Panc1 (cell line): ENCODE measurements around the gene LRRC8B. TPM values are rescaled to one million over a fixed set of nuclear protein-coding genes. Genes with fewer than 3 reads are reported as not detected.

ENCODE experiments used
- ATAC-seq: fragments of 200-7000 bp; cut with Tn5 transposase; 2 replicates; pipeline ENCODE4 v1.9.1; 2020; ENCODE audit warnings: mild to moderate bottlenecking, moderate library complexity
- BruUV-seq: library from RNA; stranded (reverse); fragments of 400-500 nt; replicated peaks from 2 replicates; lab custom pipeline; 2021; lab: Mats Ljungman, UMichigan
- CTCF ChIA-PET: fragments of 300-600 bp; sonication (Branson Sonifier 250); formaldehyde crosslinking; loops from one replicate; lab custom pipeline; 2022; ENCODE audit warnings: antibody characterized with exemption; lab: Charles Lee
- POLR2A ChIA-PET: fragments of 300-600 bp; sonication (Branson Sonifier 250); formaldehyde crosslinking; loops from one replicate; lab custom pipeline; 2022; ENCODE audit warnings: antibody characterized with exemption; lab: Charles Lee
- DNase-seq: peaks from one replicate; pipeline ENCODE4 v3.0.0-alpha.2; 2010; ENCODE audit warnings: low read depth, low spot score
- H3K27ac ChIP-seq: 2 replicates; pipeline ENCODE4 v1.5.1; 2011; ENCODE audit warnings: mild to moderate bottlenecking, low read length, inconsistent platforms
- H3K27me3 ChIP-seq: fragments of 200-500 bp; sonication (Bioruptor generic); 2 replicates; pipeline ENCODE4 v1.6.0; 2014; ENCODE audit warnings: low read length, inconsistent platforms; ENCODE audit not compliant: control insufficient read depth, insufficient read depth
- H3K36me3 ChIP-seq: fragments of 200-500 bp; sonication (Bioruptor generic); 2 replicates; pipeline ENCODE4 v1.5.1; 2014; ENCODE audit warnings: inconsistent platforms, mild to moderate bottlenecking, low read length, moderate library complexity; ENCODE audit not compliant: control insufficient read depth, insufficient read depth
- H3K4me1 ChIP-seq: 2 replicates; pipeline ENCODE4 v1.5.1; 2011; ENCODE audit warnings: inconsistent platforms, mild to moderate bottlenecking, low read length, moderate library complexity; ENCODE audit not compliant: control insufficient read depth, insufficient read depth
- H3K4me3 ChIP-seq, 2 experiments: 2 replicates each; pipeline ENCODE4 v1.5.1; 2011 to 2012; ENCODE audit warnings: low read depth in 2 of 2, low read length in 2 of 2, mild to moderate bottlenecking in 2 of 2, inconsistent platforms in 1 of 2, moderate library complexity in 1 of 2
- H3K9me3 ChIP-seq: fragments of 200-500 bp; sonication (Bioruptor generic); 2 replicates; pipeline ENCODE4 v1.5.1; 2014; ENCODE audit warnings: low read depth, mild to moderate bottlenecking, inconsistent platforms, low read length, moderate library complexity; ENCODE audit not compliant: control insufficient read depth, insufficient read depth
- CTCF ChIP-seq: fragments of 450-650 bp; IDR thresholded peaks from 2 replicates; pipeline ENCODE4 v1.5.1; 2017; ENCODE audit warnings: mild to moderate bottlenecking
- POLR2AphosphoS5 ChIP-seq: IDR thresholded peaks from 2 replicates; pipeline ENCODE4 v1.6.1; 2012; ENCODE audit warnings: mild to moderate bottlenecking, low read depth, low read length, moderate library complexity
- REST ChIP-seq, 2 experiments: IDR thresholded peaks; 2 replicates each; pipeline ENCODE4 v1.6.1; 2011 to 2012; ENCODE audit warnings: low read depth in 2 of 2, control low read depth in 1 of 2, low read length in 1 of 2, mild to moderate bottlenecking in 1 of 2, moderate library complexity in 1 of 2; ENCODE audit not compliant: insufficient read depth in 1 of 2
- SIN3A ChIP-seq: IDR thresholded peaks from 2 replicates; pipeline ENCODE4 v1.6.1; 2012; ENCODE audit warnings: low read depth, mild to moderate bottlenecking, low read length, moderate library complexity, borderline replicate concordance; ENCODE audit not compliant: insufficient read depth
- TCF7L2 ChIP-seq: IDR thresholded peaks from 2 replicates; pipeline ENCODE4 v1.6.1; 2011; ENCODE audit warnings: mild to moderate bottlenecking, low read depth, low read length, inconsistent platforms
- in situ Hi-C: cut with HindIII; loops from 2 replicates; pipeline ENCODE4 v1.10.0; 2016; ENCODE audit warnings: low sequenced_read_pairs, low pct_unique_long_range_greater_than_20kb
- intact Hi-C: fragments of 100-400 bp; cut with micrococcal nuclease; formaldehyde crosslinking; loops from one replicate; pipeline ENCODE4 v1.10.0; 2022; ENCODE audit not compliant: unreplicated experiment
- total RNA-seq: library from RNA; stranded (reverse); gene quantifications from one replicate; pipeline ENCODE4 v1.2.1, GENCODE V29; 2021; ENCODE audit not compliant: unreplicated experiment

Gene LRRC8B
- total RNA-seq, 1 experiment from 2014 or later, result 27.3 TPM

GRCh38 chr1:89557956-89558355, 33.3 kb downstream of the LRRC8B start:
- intact Hi-C loops, result no loop called here

GRCh38 chr1:89563957-89564604, 39.5 kb downstream of the LRRC8B start:
- Histone ChIP-seq H3K4me3 (no peak overlapping the region), H3K27ac (no peak overlapping the region), H3K4me1 (no peaks in the 10 kb centered on the region), H3K36me3 (no peaks in the 10 kb centered on the region), H3K27me3 (no peaks in the 10 kb centered on the region), H3K9me3 (no peaks in the 10 kb centered on the region; the same call in 1 of the 2 replicates)
- intact Hi-C loops (no loop called here), in situ Hi-C loops (no loop called here)
- ChIA-PET POLR2A (interaction anchor here (0.6 kb wide), 1 partner anchor 366 kb away, joined by 3 read pairs; no protein-coding TSS in a partner anchor), CTCF (no interaction called here)
- DNase-seq (no peak), ATAC-seq (no peak)
- no peak for TF ChIP-seq TCF7L2
- TF ChIP-seq REST (IDR thresholded peaks at IDR 0.05; ENCODE audit: insufficient read depth in 1 of 2, low read depth in 2 of 2, low read length in 1 of 2), result no peak
- TF ChIP-seq SIN3A, result no peak
- no peak for TF ChIP-seq POLR2AphosphoS5
- TF ChIP-seq CTCF, result no peak
- no TSS peak for BruUV-seq

More at GRCh38 chr1:89557956-89558355, 33.3 kb downstream of the LRRC8B start:
- CTCF ChIA-PET, result no interaction called here
- no peak for TF ChIP-seq SIN3A
- Histone ChIP-seq H3K27me3 (no peaks in the 10 kb centered on the region), H3K4me1 (no peaks in the 10 kb centered on the region), H3K9me3 (no peaks in the 10 kb centered on the region; the same call in 1 of the 2 replicates), H3K36me3 (no peaks in the 10 kb centered on the region), H3K27ac (no peak overlapping the region), H3K4me3 (no peak overlapping the region)
- DNase-seq (no peak), ATAC-seq (no peak)
- no TSS peak for BruUV-seq
- in situ Hi-C loops, result no loop called here
- POLR2A ChIA-PET, result no interaction called here

GRCh38 chr1:89565521-89565920, 40.9 kb downstream of the LRRC8B start:
- CTCF ChIA-PET, result no interaction called here
- H3K36me3 ChIP-seq, result no peaks in the 10 kb centered on the region
- no TSS peak for BruUV-seq
- no peaks in the 10 kb centered on the region for H3K9me3 ChIP-seq
- POLR2A ChIA-PET, result no interaction called here
- in situ Hi-C loops (no loop called here), intact Hi-C loops (no loop called here)
- TF ChIP-seq REST (IDR thresholded peaks at IDR 0.05; ENCODE audit: insufficient read depth in 1 of 2, low read depth in 2 of 2, low read length in 1 of 2), result no peak
- no peak for TF ChIP-seq CTCF
- no peak for TF ChIP-seq TCF7L2
- H3K4me1 ChIP-seq, result no peaks in the 10 kb centered on the region
- DNase-seq (no peak), ATAC-seq (no peak)
- no peak overlapping the region for H3K27ac ChIP-seq
- no peak overlapping the region for H3K4me3 ChIP-seq
- no peaks in the 10 kb centered on the region for H3K27me3 ChIP-seq
